HG03520 (cell line): ENCODE results near the gene KCNK7.
"Not testable (repeated sequence)": the region's sequence is repeated elsewhere in the genome, so short reads cannot be mapped to it uniquely, and the experiment has no call there.

Experiments
- ATAC-seq: cut with Tn5 transposase; IDR thresholded peaks from one replicate; pipeline ENCODE4 v1.9.1; 2021; ENCODE audit warnings: mild to moderate bottlenecking, moderate library complexity; ENCODE audit not compliant: unreplicated experiment

Gene KCNK7

GRCh38 chr11:65574811-65575567 lies 20.6 kb downstream of the KCNK7 start:
- ATAC-seq = no peak

- ATAC-seq = peak; percentile 23
Observed at GRCh38 chr11:65574109-65574810, 21.3 kb downstream of the KCNK7 start.

- no peak for ATAC-seq
Observed at GRCh38 chr11:65573391-65574079, 22.1 kb downstream of the KCNK7 start.

GRCh38 chr11:65572356-65573051 lies 23.1 kb downstream of the KCNK7 start, which contains the start of gene FAM89B:
FAM89B (plus strand) TSS chr11:65572538; CDS start chr11:65572670, 132 bp downstream.
- no peak for ATAC-seq

GRCh38 chr11:65571940-65572339 lies 23.7 kb downstream of the KCNK7 start:
- ATAC-seq = no peak

GRCh38 chr11:65571420-65571819 lies 24.2 kb downstream of the KCNK7 start:
- no peak for ATAC-seq

GRCh38 chr11:65569973-65570918 lies 25.4 kb downstream of the KCNK7 start, which contains the start of gene ZNRD2:
ZNRD2 (plus strand) TSS chr11:65570477; CDS start chr11:65570492, 15 bp downstream.
- ATAC-seq = peak; percentile 63

GRCh38 chr11:65569164-65569972 lies 26.2 kb downstream of the KCNK7 start:
- ATAC-seq = no peak

GRCh38 chr11:65565624-65566453 lies 29.8 kb downstream of the KCNK7 start:
- ATAC-seq = no peak

- ATAC-seq = not testable (repeated sequence)
Observed at GRCh38 chr11:65564879-65565559, 30.6 kb downstream of the KCNK7 start.

- no peak for ATAC-seq
Observed at GRCh38 chr11:65563601-65564000, 32.0 kb downstream of the KCNK7 start.

GRCh38 chr11:65562788-65563187 lies 32.8 kb downstream of the KCNK7 start:
- ATAC-seq = no peak

- ATAC-seq = no peak
Observed at GRCh38 chr11:65562020-65562419, 33.6 kb downstream of the KCNK7 start.

- ATAC-seq = no peak
Observed at GRCh38 chr11:65560555-65561418, 34.8 kb downstream of the KCNK7 start.

- ATAC-seq = no peak
Observed at GRCh38 chr11:65559951-65560537, 35.6 kb downstream of the KCNK7 start.

- no peak for ATAC-seq
Observed at GRCh38 chr11:65559535-65559934, 36.1 kb downstream of the KCNK7 start.
